ENCODE results near the gene MCEMP1.
A peak's percentile ranks its signal among the peaks of the same experiment; 100 is the strongest.

Gene MCEMP1

DNA sequence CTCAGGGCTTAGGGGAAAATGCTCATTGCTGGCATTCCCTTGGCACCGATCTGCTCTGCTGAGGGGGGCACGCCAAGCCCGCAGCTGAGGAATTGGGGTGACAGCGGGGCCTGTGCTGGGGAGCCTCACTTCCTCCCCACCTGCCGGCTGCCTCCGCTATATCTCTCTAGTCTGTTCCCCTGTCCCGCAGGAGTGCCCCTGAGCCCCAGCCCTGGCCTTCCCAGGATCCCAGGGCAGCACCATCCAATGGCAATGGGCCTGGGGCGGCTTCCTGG is 30.5 kb upstream of the MCEMP1 start:
- no peaks in the 10 kb centered on the region for H3K27me3 ChIP-seq (ENCODE audit: insufficient read depth, low read depth, severe bottlenecking)
- no peak for DNase-seq
- no peak overlapping the region for H3K27ac ChIP-seq
- TF ChIP-seq, protein P1, sequence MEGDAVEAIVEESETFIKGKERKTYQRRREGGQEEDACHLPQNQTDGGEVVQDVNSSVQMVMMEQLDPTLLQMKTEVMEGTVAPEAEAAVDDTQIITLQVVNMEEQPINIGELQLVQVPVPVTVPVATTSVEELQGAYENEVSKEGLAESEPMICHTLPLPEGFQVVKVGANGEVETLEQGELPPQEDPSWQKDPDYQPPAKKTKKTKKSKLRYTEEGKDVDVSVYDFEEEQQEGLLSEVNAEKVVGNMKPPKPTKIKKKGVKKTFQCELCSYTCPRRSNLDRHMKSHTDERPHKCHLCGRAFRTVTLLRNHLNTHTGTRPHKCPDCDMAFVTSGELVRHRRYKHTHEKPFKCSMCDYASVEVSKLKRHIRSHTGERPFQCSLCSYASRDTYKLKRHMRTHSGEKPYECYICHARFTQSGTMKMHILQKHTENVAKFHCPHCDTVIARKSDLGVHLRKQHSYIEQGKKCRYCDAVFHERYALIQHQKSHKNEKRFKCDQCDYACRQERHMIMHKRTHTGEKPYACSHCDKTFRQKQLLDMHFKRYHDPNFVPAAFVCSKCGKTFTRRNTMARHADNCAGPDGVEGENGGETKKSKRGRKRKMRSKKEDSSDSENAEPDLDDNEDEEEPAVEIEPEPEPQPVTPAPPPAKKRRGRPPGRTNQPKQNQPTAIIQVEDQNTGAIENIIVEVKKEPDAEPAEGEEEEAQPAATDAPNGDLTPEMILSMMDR (IDR thresholded peaks at IDR 0.05; ENCODE audit: low read depth, low read length) = no peak
- H3K4me3 ChIP-seq (ENCODE audit: low read depth, low read length) = no peak overlapping the region
- H3K9me3 ChIP-seq (ENCODE audit: severe bottlenecking) = no peaks in the 10 kb centered on the region
- no peaks in the 10 kb centered on the region for H3K36me3 ChIP-seq

DNA sequence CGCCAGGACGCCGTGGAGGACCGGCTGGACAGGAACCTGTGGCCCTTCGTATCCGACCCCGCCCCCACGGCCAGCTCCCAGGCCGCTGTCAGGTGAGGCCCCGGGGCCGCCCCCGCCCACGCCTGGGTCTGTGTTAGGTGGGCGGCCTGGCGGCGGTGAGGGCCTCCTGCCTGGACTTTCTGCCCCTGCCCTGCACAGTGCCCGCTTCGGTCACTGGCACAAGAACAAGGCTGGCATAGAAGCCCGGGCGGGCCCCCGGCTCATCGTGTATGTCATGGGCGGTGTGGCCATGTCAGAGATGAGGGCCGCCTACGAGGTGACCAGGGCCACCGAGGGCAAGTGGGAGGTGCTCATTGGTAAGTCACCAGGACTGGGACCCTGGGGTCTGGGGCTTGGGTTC is 29.7 kb upstream of the MCEMP1 start:
- no peak overlapping the region for H3K4me3 ChIP-seq (ENCODE audit: low read depth, low read length)
- TF ChIP-seq, protein P1 (IDR thresholded peaks at IDR 0.05; ENCODE audit: low read depth, low read length) = no peak
- no peaks in the 10 kb centered on the region for H3K27me3 ChIP-seq (ENCODE audit: insufficient read depth, low read depth, severe bottlenecking)
- H3K27ac ChIP-seq = no peak overlapping the region
- H3K9me3 ChIP-seq (ENCODE audit: severe bottlenecking) = no peaks in the 10 kb centered on the region
- H3K36me3 ChIP-seq = no peaks in the 10 kb centered on the region
- DNase-seq = no peak

DNA sequence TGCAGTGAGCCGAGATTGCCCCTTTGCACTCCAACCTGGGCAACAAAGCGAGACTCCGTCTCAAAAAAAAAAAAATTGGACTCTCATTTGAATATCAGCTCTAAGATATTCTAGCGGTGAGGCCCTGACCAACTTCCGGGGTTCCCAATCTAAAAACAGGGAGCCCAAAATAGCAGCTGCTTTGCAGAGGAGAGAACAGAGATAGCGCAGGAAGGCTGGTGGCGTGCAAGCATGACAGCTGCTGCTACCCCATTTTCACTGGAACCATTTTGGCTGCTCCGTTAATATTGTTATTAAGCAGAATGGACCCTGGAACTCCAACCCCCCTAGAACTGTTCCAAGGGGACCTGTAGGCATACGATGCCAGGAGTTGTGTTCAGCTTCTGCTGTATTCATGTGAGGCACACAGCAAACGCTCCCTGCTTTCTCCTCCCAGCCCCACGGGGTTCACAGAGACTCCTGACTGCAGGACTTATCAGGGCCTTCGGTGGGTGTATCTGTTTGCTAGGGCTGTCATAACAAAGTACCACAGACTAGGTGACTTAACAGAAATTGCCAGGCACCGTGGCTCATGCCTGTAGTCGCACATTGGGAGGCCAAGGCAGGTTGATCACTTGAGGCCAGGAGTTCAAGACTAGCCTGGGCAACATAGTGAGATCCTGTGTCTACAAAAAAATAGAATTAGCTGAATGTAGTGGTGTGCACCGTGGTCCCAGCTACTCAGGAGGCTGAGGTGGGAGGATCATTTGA is 28.4 kb upstream of the MCEMP1 start:
- TF ChIP-seq, protein P1 (IDR thresholded peaks at IDR 0.05; ENCODE audit: low read depth, low read length) = no peak
- no peaks in the 10 kb centered on the region for H3K27me3 ChIP-seq (ENCODE audit: insufficient read depth, low read depth, severe bottlenecking)
- no peak overlapping the region for H3K27ac ChIP-seq
- no peak for DNase-seq
- H3K9me3 ChIP-seq (ENCODE audit: severe bottlenecking) = no peaks in the 10 kb centered on the region
- no peaks in the 10 kb centered on the region for H3K36me3 ChIP-seq
- H3K4me3 ChIP-seq (ENCODE audit: low read depth, low read length) = no peak overlapping the region

DNA sequence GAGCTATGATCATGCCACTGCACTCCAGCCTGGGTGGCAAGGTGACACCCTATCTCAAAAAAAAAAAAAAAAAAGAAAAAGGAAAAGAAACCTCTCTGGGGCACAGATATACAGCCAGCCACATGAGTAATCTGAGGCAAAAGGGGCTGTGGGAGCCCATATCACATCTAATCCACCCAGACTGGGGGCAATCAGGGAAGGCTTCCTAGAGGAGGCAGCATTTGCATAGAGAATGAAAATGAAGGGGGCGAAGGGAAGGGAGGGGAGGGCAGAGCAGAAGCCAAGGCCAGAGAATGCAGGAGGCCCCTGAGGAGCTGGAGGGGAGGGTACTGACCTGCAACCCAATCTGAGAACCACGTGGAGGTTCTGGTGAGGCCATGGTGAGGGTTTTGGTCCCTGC is 26.7 kb upstream of the MCEMP1 start:
- no peaks in the 10 kb centered on the region for H3K36me3 ChIP-seq
- no peak overlapping the region for H3K27ac ChIP-seq
- DNase-seq = no peak
- H3K9me3 ChIP-seq (ENCODE audit: severe bottlenecking) = no peaks in the 10 kb centered on the region
- no peak overlapping the region for H3K4me3 ChIP-seq (ENCODE audit: low read depth, low read length)
- H3K27me3 ChIP-seq (ENCODE audit: insufficient read depth, low read depth, severe bottlenecking) = no peaks in the 10 kb centered on the region
- TF ChIP-seq, protein P1 (IDR thresholded peaks at IDR 0.05; ENCODE audit: low read depth, low read length) = no peak

DNA sequence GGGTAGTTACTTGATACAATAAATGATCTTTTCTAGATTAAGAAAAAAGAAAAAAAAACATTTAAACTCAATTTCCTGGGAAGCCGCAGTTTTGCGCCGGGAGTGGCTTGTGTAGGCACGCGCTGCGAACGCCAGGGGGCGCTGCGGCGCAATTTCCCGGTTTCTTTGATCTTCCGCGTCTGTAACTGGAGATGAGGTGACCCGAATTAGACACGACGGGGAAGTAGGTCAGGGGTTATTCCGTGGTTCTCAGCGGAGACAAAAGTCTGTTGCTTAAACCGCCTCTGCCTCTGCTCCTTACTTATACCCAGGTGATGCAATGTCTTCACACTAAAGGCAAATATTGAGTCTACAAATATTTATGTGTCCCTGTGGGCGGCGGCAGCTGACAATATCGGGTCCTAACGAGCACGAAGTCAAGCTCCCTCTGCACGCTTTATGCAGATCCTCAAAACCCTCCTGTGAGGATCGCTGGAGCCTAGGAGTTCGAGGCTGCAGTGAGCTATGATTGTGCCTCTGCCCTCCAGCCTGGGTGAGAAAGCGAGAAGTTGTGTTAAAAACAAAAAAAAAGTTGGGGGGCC is 24.7 kb upstream of the MCEMP1 start:
- peak overlapping the region; percentile 73 for H3K27ac ChIP-seq
- TF ChIP-seq, protein P1 (IDR thresholded peaks at IDR 0.05; ENCODE audit: low read depth, low read length) = peak; percentile 84
- H3K36me3 ChIP-seq = no peaks in the 10 kb centered on the region
- H3K27me3 ChIP-seq (ENCODE audit: insufficient read depth, low read depth, severe bottlenecking) = no peaks in the 10 kb centered on the region
- H3K4me3 ChIP-seq (ENCODE audit: low read depth, low read length) = peak overlapping the region; percentile 26
- DNase-seq = peak; percentile 82
- no peaks in the 10 kb centered on the region for H3K9me3 ChIP-seq (ENCODE audit: severe bottlenecking)

DNA sequence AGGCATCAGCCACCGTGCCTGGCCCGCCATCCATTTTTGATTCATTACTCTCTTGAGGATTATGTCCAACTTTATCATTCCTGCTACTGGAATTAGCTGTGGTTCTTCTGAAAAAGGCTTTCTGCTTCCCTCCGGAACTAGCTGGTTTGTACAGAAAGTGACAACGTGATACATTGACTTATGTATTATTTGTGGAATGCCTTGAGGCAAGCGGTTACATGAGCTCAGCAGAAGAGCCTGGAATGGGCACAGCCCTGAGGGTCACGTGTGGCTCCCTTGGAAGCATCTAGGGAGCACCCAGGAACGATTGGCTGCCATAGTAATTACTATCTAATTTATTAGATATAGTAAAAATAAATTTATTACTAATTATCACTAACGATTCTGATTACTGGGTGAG is 22.5 kb upstream of the MCEMP1 start:
- H3K27ac ChIP-seq = no peak overlapping the region
- TF ChIP-seq, protein P1 (IDR thresholded peaks at IDR 0.05; ENCODE audit: low read depth, low read length) = no peak
- H3K4me3 ChIP-seq (ENCODE audit: low read depth, low read length) = no peak overlapping the region
- H3K9me3 ChIP-seq (ENCODE audit: severe bottlenecking) = no peaks in the 10 kb centered on the region
- H3K36me3 ChIP-seq = no peaks in the 10 kb centered on the region
- H3K27me3 ChIP-seq (ENCODE audit: insufficient read depth, low read depth, severe bottlenecking) = no peaks in the 10 kb centered on the region
- DNase-seq = no peak

Data from WERI-Rb-1 (cell line).